Measurements from ENCODE around the gene AURKAIP1. TPM values are rescaled to one million over a fixed set of nuclear protein-coding genes. Genes with fewer than 3 reads are reported as not detected.

AURKAIP1 gene
- total RNA-seq, 1 experiment from 2014 or later: 196 TPM

DNA sequence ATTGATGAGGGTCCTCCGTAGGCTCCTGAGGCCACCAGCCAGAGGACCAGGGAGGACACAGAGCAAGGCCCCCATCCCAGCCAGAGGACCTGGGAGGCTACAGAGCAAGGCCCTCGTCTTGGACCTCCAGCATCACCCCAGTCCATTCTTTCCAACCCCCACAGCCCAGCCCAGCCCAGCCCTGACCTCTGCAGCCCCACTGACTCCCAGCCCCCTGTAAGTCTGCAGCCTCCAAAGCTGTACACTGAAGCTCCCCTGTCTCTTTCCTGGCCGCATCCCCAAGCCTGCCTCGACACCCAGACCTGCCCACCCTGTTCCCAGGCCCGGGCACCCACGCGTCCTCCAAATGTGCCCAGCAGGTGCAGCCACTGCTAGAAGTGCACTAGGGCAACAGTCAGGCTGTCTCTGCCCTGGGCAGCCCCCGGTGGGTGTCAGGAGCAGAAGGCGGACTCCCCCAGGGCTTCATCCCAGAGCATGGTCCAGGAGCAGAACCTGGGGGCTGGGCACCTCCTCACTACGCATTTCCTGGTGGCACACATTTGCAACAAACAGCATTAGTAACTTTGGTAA, 27.9 kb downstream of the AURKAIP1 start:
- no peak overlapping the region for H3K27ac Mint-ChIP-seq
- H2BK15ac ChIP-seq (ENCODE audit: low read depth, low read length): no peak overlapping the region
- no peaks in the 10 kb centered on the region for H3K9me3 ChIP-seq (ENCODE audit: control insufficient read depth, low read depth, low read length)
- H3K27me3 ChIP-seq (ENCODE audit: insufficient read depth, low read length): no peaks in the 10 kb centered on the region
- H3K27ac ChIP-seq (ENCODE audit: insufficient read length, low read depth, low read length): no peak overlapping the region
- H2BK120ac ChIP-seq (ENCODE audit: low read depth, low read length, poor library complexity, severe bottlenecking): no peak overlapping the region
- no peak overlapping the region for H2AK5ac ChIP-seq (ENCODE audit: insufficient read length, low read length)
- H2BK5ac ChIP-seq (ENCODE audit: insufficient read length, low read length): no peak overlapping the region
- H3K27me3 Mint-ChIP-seq (ENCODE audit: low read depth): peaks cover 1% of the 10 kb centered on the region; the same call in 1 of the 2 replicates
- H3K79me2 ChIP-seq (ENCODE audit: insufficient read depth, low read length): peaks cover 3% of the 10 kb centered on the region; the same call in 1 of the 2 replicates
- peaks cover 13% of the 10 kb centered on the region for H3K79me1 ChIP-seq (ENCODE audit: insufficient read depth, low read depth, low read length, poor library complexity, severe bottlenecking)
- H3K23ac ChIP-seq (ENCODE audit: insufficient read length, low read depth, low read length): no peak overlapping the region
- H3K4me1 ChIP-seq (ENCODE audit: insufficient read depth, low read length): no peaks in the 10 kb centered on the region; the same call in 1 of the 2 replicates
- no peak overlapping the region for H2BK12ac ChIP-seq (ENCODE audit: insufficient read length, low read depth, low read length)
- H3K23me2 ChIP-seq (ENCODE audit: insufficient read length, low read depth, low read length, poor library complexity, severe bottlenecking): peaks cover 9% of the 10 kb centered on the region
- no peak overlapping the region for H2AFZ ChIP-seq (ENCODE audit: low read length)
- peaks cover 4 to 6% (median 5%) of the 10 kb centered on the region in 3 experiments; a peak in 3 of 7 replicates for H3K36me3 Mint-ChIP-seq (ENCODE audit: insufficient read depth in 1 of 3, low read depth in 3 of 3)
- no peak overlapping the region for H3K56ac ChIP-seq (ENCODE audit: insufficient read length, low read depth, low read length)
- H3T11ph ChIP-seq (ENCODE audit: low read length): no peak overlapping the region
- H3K9me3 Mint-ChIP-seq: no peaks in the 10 kb centered on the region
- WGBS (ENCODE audit: extremely low coverage, insufficient read length, low lambda C conversion rate): no CpG with 5 or more reads among the region's 10 CpGs
- no peak overlapping the region; the same call in 1 of the 2 replicates for H3K14ac ChIP-seq (ENCODE audit: insufficient read depth, low read length)
- no peak overlapping the region for H3K9ac ChIP-seq (ENCODE audit: extremely low read depth, insufficient read length, low read length)
- no peak overlapping the region for H4K5ac ChIP-seq (ENCODE audit: insufficient read length, low read depth, low read length)
- no peak overlapping the region for H3K4ac ChIP-seq (ENCODE audit: low read depth, low read length)
- H2BK20ac ChIP-seq (ENCODE audit: low read depth, low read length, poor library complexity, severe bottlenecking): no peak overlapping the region
- H3K4me2 ChIP-seq (ENCODE audit: insufficient read depth, insufficient read length, low read length): peak overlapping the region; percentile 90
- H3K4me3 Mint-ChIP-seq: peak overlapping the region; percentile 72 to 84
- peaks cover 3% of the 10 kb centered on the region for H4K20me1 ChIP-seq (ENCODE audit: control insufficient read depth, insufficient read depth, insufficient read length)
- no peak overlapping the region for H4K91ac ChIP-seq (ENCODE audit: insufficient read length, low read depth, low read length)
- H3K4me1 Mint-ChIP-seq: peaks cover 8 to 21% of the 10 kb centered on the region in 2 experiments
- H3K18ac ChIP-seq (ENCODE audit: insufficient read length, low read depth, low read length): no peak overlapping the region
- no peak for DNase-seq
- H4K8ac ChIP-seq (replicated peaks; ENCODE audit: insufficient read length, low read depth, low read length): no peak overlapping the region
- TF ChIP-seq, protein P1, sequence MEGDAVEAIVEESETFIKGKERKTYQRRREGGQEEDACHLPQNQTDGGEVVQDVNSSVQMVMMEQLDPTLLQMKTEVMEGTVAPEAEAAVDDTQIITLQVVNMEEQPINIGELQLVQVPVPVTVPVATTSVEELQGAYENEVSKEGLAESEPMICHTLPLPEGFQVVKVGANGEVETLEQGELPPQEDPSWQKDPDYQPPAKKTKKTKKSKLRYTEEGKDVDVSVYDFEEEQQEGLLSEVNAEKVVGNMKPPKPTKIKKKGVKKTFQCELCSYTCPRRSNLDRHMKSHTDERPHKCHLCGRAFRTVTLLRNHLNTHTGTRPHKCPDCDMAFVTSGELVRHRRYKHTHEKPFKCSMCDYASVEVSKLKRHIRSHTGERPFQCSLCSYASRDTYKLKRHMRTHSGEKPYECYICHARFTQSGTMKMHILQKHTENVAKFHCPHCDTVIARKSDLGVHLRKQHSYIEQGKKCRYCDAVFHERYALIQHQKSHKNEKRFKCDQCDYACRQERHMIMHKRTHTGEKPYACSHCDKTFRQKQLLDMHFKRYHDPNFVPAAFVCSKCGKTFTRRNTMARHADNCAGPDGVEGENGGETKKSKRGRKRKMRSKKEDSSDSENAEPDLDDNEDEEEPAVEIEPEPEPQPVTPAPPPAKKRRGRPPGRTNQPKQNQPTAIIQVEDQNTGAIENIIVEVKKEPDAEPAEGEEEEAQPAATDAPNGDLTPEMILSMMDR (conservative IDR thresholded peaks at IDR 0.05): no peak

Data from H9 (cell line).